ENCODE results near the gene PSMB10. TPM values are rescaled to one million over a fixed set of nuclear protein-coding genes. Genes with fewer than 3 reads are reported as not detected.

Gene PSMB10
- total and polyA plus RNA-seq, 2 of the 8 experiments (the other 6 are each of a cell fraction or from before 2014, with no cell fraction given) = 32.1 to 61.9 TPM

DNA sequence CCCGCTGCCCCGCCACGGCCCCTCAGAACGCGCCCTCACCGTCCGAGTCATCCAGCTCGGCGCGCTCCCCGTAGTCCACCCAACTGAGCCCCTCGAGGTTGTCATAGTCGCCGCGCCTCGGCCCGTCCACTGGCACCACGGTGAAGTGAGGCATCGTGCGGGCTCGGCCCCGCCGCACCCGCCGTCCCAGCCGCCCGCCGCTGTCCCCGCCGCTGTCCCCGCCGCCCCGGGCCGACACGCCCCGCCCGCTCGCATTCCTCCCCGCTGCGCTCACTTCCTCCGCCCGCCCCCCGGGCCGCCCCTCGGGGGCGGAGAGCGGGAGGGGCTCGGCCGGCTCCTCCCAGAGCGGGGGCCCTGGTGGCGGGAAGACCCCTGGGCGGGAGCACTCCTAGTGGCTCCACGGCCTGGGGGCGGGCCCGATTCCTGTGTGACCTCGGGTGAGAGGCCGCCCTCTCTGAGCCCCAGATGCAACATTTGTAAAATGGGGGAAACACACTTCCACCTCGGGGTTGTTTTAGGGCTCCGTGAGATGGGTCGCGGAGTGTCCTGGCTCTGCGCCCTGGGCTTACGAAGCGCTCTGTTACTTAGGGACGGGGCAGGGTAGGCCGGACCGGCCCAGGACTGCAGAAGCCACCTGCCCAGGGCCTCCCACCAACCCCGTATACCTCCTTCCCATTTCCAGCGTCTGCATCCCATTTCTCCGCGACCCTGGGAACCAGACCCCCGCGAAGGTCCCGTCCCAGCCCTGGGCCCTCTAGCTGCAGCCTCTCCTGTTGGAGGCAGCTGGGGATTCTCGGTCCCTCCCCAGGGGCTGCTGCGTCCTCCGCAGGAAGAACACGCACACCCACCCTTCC is 32.0 kb upstream of the PSMB10 start, which contains the start of gene SLC12A4 (continued):
- TF ChIP-seq KDM1A (IDR thresholded peaks at IDR 0.05; ENCODE audit: borderline replicate concordance, low read length) = peak; percentile 98
- TF ChIP-seq, protein P1, sequence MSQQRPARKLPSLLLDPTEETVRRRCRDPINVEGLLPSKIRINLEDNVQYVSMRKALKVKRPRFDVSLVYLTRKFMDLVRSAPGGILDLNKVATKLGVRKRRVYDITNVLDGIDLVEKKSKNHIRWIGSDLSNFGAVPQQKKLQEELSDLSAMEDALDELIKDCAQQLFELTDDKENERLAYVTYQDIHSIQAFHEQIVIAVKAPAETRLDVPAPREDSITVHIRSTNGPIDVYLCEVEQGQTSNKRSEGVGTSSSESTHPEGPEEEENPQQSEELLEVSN (IDR thresholded peaks at IDR 0.05) = peak; percentile 16; the same call in 1 of the 2 replicates
- TF ChIP-seq SIX5 (IDR thresholded peaks at IDR 0.05; ENCODE audit: low read depth, low read length) = no peak
- TF ChIP-seq SP1 (IDR thresholded peaks at IDR 0.05; ENCODE audit: low read depth, low read length) = no peak
- no peak; the same call in 1 of the 2 replicates for TF ChIP-seq PHF8 (conservative IDR thresholded peaks at IDR 0.05; ENCODE audit: low read depth, low read length)
- 0 out of 4 replicates have a peak, but pooled peaks of 1 of the 2 experiments have one; percentile 61 for TF ChIP-seq SIN3A (conservative IDR thresholded peaks at IDR 0.05 in 1 of 2, IDR thresholded peaks at IDR 0.05 in 1 of 2; ENCODE audit: low read depth in 1 of 2, low read length in 2 of 2)
- TF ChIP-seq BACH1 (IDR thresholded peaks at IDR 0.05; ENCODE audit: low read length) = no peak
- peak in 1 of 2 experiments; percentile 69; a peak in 1 of 4 replicates for TF ChIP-seq HDAC2 (IDR thresholded peaks at IDR 0.05; ENCODE audit: borderline replicate concordance in 1 of 2, low read depth in 2 of 2, low read length in 2 of 2)
- peak; percentile 49; the same call in 1 of the 2 replicates for TF ChIP-seq EGR1 (IDR thresholded peaks at IDR 0.05; ENCODE audit: borderline replicate concordance, low read depth, low read length)
- TF ChIP-seq, protein P2, sequence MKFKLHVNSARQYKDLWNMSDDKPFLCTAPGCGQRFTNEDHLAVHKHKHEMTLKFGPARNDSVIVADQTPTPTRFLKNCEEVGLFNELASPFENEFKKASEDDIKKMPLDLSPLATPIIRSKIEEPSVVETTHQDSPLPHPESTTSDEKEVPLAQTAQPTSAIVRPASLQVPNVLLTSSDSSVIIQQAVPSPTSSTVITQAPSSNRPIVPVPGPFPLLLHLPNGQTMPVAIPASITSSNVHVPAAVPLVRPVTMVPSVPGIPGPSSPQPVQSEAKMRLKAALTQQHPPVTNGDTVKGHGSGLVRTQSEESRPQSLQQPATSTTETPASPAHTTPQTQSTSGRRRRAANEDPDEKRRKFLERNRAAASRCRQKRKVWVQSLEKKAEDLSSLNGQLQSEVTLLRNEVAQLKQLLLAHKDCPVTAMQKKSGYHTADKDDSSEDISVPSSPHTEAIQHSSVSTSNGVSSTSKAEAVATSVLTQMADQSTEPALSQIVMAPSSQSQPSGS (IDR thresholded peaks at IDR 0.05; ENCODE audit: low read length) = no peak
- TF ChIP-seq CHD1 (IDR thresholded peaks at IDR 0.05; ENCODE audit: low read depth, low read length) = no peak
- TF ChIP-seq, protein P3, sequence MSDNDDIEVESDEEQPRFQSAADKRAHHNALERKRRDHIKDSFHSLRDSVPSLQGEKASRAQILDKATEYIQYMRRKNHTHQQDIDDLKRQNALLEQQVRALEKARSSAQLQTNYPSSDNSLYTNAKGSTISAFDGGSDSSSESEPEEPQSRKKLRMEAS (IDR thresholded peaks at IDR 0.05) = no peak; the same call in 1 of the 2 replicates
- TF ChIP-seq SAP30 (IDR thresholded peaks at IDR 0.05; ENCODE audit: insufficient read depth, insufficient replicate concordance, low read length) = no peak

All from H1 (cell line).